ENCODE measurements around the gene CCM2. TPM values are rescaled to one million over a fixed set of nuclear protein-coding genes. Genes with fewer than 3 reads are reported as not detected.

The CCM2 gene
- polyA plus RNA-seq, 2 of the 4 experiments (the other 2 are of a cell fraction): 18.9 to 34.6 TPM

- no peak overlapping the region; the same call in 2 of the 3 replicates for H3K4me2 ChIP-seq
- H3K27ac ChIP-seq: peak overlapping the region in 1 of 2 experiments; percentile 28; a peak in 1 of 6 replicates
- DNase-seq (ENCODE audit: low read depth in 1 of 2, low spot score in 1 of 2): peak in 1 of 2 experiments; percentile 40
- FAIRE-seq: no peak
- no peaks in the 10 kb centered on the region for H3K9me3 ChIP-seq
- TF ChIP-seq ZC3H11A (IDR thresholded peaks at IDR 0.05) (no peak), NR3C1 (IDR thresholded peaks at IDR 0.05) (no peak), HDAC2 (IDR thresholded peaks at IDR 0.05) (no peak)
- peaks cover 31% of the 10 kb centered on the region for H3K4me1 ChIP-seq
- ATAC-seq: peak; percentile 34 to 35
- WGBS (ENCODE audit: missing lambda C conversion rate): 69% methylated on average over 6 of the region's 8 CpGs
- ChIA-PET CTCF (interaction anchor here (0.6 to 4.2 kb wide), 5 partner anchors 15 to 123 kb away, joined by 3 to 11 read pairs (median 3); partner anchors contain the start of gene CCM2), POLR2A (no interaction called here)
- H3K4me3 ChIP-seq: no peak overlapping the region
These were observed 20.3 kb upstream of the CCM2 start for GRCh38 chr7:44979481-44980392.

GRCh38 chr7:44980393-44981034 lies 19.5 kb upstream of the CCM2 start:
- TF ChIP-seq, protein P1, sequence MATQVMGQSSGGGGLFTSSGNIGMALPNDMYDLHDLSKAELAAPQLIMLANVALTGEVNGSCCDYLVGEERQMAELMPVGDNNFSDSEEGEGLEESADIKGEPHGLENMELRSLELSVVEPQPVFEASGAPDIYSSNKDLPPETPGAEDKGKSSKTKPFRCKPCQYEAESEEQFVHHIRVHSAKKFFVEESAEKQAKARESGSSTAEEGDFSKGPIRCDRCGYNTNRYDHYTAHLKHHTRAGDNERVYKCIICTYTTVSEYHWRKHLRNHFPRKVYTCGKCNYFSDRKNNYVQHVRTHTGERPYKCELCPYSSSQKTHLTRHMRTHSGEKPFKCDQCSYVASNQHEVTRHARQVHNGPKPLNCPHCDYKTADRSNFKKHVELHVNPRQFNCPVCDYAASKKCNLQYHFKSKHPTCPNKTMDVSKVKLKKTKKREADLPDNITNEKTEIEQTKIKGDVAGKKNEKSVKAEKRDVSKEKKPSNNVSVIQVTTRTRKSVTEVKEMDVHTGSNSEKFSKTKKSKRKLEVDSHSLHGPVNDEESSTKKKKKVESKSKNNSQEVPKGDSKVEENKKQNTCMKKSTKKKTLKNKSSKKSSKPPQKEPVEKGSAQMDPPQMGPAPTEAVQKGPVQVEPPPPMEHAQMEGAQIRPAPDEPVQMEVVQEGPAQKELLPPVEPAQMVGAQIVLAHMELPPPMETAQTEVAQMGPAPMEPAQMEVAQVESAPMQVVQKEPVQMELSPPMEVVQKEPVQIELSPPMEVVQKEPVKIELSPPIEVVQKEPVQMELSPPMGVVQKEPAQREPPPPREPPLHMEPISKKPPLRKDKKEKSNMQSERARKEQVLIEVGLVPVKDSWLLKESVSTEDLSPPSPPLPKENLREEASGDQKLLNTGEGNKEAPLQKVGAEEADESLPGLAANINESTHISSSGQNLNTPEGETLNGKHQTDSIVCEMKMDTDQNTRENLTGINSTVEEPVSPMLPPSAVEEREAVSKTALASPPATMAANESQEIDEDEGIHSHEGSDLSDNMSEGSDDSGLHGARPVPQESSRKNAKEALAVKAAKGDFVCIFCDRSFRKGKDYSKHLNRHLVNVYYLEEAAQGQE (IDR thresholded peaks at IDR 0.05): no peak
- TF ChIP-seq POLR2A (IDR thresholded peaks at IDR 0.05; ENCODE audit: low read length) (no peak), FOXS1 (CRISPR knock-in tag; IDR thresholded peaks at IDR 0.05) (no peak), MYC (IDR thresholded peaks at IDR 0.05; ENCODE audit: borderline replicate concordance, low read length) (no peak), GATA3 (IDR thresholded peaks at IDR 0.05; ENCODE audit: borderline replicate concordance) (no peak), ZSCAN20 (CRISPR knock-in tag; IDR thresholded peaks at IDR 0.05) (no peak), NR3C1 (IDR thresholded peaks at IDR 0.05) (no peak), BHLHE40 (IDR thresholded peaks at IDR 0.05; ENCODE audit: low read depth, low read length) (no peak)
- TF ChIP-seq, protein P2, sequence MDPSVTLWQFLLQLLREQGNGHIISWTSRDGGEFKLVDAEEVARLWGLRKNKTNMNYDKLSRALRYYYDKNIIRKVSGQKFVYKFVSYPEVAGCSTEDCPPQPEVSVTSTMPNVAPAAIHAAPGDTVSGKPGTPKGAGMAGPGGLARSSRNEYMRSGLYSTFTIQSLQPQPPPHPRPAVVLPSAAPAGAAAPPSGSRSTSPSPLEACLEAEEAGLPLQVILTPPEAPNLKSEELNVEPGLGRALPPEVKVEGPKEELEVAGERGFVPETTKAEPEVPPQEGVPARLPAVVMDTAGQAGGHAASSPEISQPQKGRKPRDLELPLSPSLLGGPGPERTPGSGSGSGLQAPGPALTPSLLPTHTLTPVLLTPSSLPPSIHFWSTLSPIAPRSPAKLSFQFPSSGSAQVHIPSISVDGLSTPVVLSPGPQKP (IDR thresholded peaks at IDR 0.05; ENCODE audit: low read depth, low read length): no peak
- DNase-seq (ENCODE audit: low read depth in 1 of 2, low spot score in 1 of 2): no peak
- POLR2A ChIA-PET: interaction anchor here (1.0 kb wide), 1 partner anchor 19 kb away, joined by 3 read pairs; no protein-coding TSS in a partner anchor

DNA sequence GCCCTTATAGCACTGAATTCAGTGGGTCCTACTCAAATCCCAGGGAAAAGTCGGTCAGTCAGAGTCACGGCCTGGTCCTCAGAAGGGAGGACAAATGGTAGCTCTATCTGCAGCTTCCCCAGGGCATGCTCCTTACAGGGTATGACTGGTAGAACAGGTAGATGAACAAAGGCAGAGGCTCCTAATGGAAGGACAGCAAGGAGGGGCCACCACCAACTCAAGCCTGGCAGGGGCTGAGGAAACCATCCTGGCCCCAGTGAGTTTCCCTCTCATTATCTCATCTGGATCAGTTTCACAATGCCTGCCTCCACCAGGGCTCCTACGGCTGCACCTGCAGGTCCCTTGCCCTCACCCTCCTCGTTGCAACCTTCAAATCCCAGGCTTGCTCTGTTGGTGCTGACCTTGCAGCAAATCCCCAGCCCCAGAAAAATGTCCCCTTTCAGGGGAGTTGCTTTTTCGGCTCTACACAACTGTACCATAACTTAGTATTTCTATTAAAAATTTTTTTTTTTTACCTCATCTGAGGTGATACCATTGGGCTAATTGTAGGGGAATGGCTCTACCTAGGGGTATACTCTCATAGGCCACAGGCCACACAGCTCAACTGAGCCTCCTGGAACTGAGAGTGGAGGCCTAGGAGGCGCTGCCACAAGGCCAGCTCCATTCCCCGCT lies 18.8 kb upstream of the CCM2 start:
- H3K4me3 ChIP-seq: no peak overlapping the region
- POLR2A ChIA-PET: interaction anchor here (1.0 kb wide), 1 partner anchor 18 kb away, joined by 3 read pairs; no protein-coding TSS in a partner anchor
- no peak for TF ChIP-seq NR3C1 (IDR thresholded peaks at IDR 0.05)
- 0 out of 3 replicates have a peak, but pooled peaks have one; percentile 10 for TF ChIP-seq BCL3 (IDR thresholded peaks at IDR 0.05)
- H3K9me3 ChIP-seq: no peaks in the 10 kb centered on the region
- CTCF ChIA-PET: interaction anchor here (1.2 to 4.2 kb wide), 4 partner anchors 16 to 124 kb away, joined by 3 to 11 read pairs (median 6); partner anchors contain the start of gene CCM2
- no peak overlapping the region for H3K4me2 ChIP-seq
- ATAC-seq (peak in 1 of 2 experiments; percentile 18; a peak in 3 of 6 replicates), DNase-seq (ENCODE audit: low read depth in 1 of 2, low spot score in 1 of 2) (no peak), FAIRE-seq (no peak)
- H3K4me1 ChIP-seq: peaks cover 37% of the 10 kb centered on the region
- 92% methylated on average over 7 of the region's 7 CpGs for WGBS (ENCODE audit: missing lambda C conversion rate)
- no peak overlapping the region for H3K27ac ChIP-seq

More at GRCh38 chr7:44980393-44981034, 19.5 kb upstream of the CCM2 start:
- H3K9me3 ChIP-seq: no peaks in the 10 kb centered on the region
- H3K4me1 ChIP-seq: peaks cover 37% of the 10 kb centered on the region
- H3K27ac ChIP-seq: no peak overlapping the region; a peak in 1 of 6 replicates
- ATAC-seq (peak in 1 of 2 experiments; percentile 5; a peak in 2 of 6 replicates), FAIRE-seq (no peak)
- H3K4me2 ChIP-seq: no peak overlapping the region
- H3K4me3 ChIP-seq: no peak overlapping the region
- CTCF ChIA-PET: interaction anchor here (1.2 to 4.2 kb wide), 4 partner anchors 16 to 124 kb away, joined by 3 to 11 read pairs (median 6); partner anchors contain the start of gene CCM2
- 69% methylated on average over 8 of the region's 8 CpGs for WGBS (ENCODE audit: missing lambda C conversion rate)

All from A549 (cell line).